ENCODE measurements around the gene GATA2. TPM values are rescaled to one million over a fixed set of nuclear protein-coding genes. Genes with fewer than 3 reads are reported as not detected.

The GATA2 gene
- total RNA-seq, 2 donors from 2014 or later: 1.4 to 2.3 TPM

Other genes with a start within 250 kb of the GATA2 start
- gene DNAJB8, start 26.3 kb downstream of the GATA2 start, total RNA-seq: not detected
- gene RPN1, start 157.6 kb upstream of the GATA2 start, total RNA-seq: 100 to 1,000 TPM; 109 to 128 TPM
- gene RAB7A, start 233.0 kb upstream of the GATA2 start, total RNA-seq: 100 to 1,000 TPM; 283 to 314 TPM